Measurements from ENCODE around the gene ABCD3. TPM values are rescaled to one million over a fixed set of nuclear protein-coding genes. Genes with fewer than 3 reads are reported as not detected.

The ABCD3 gene
- total and polyA plus RNA-seq, 2 donors (not counting 1 experiment from before 2014, with no cell fraction given), result 26.4 to 34.0 TPM

- Histone ChIP-seq H3K9me3 (ENCODE audit: control insufficient read depth, insufficient read depth, low read depth, low read length) (no peaks in the 10 kb centered on the region), H3K79me2 (ENCODE audit: control insufficient read depth, insufficient read depth, low read length) (no peaks in the 10 kb centered on the region), H3K27me3 (ENCODE audit: control insufficient read depth, insufficient read depth, low read length) (peaks cover 2% of the 10 kb centered on the region), H2AFZ (ENCODE audit: low read length) (no peak overlapping the region), H3K27ac (ENCODE audit: insufficient read depth, low read length) (no peak overlapping the region), H3K9ac (ENCODE audit: insufficient read depth, low read length) (no peak overlapping the region), H3K4me1 (ENCODE audit: control insufficient read depth, extremely low read depth, insufficient read depth, low read length) (no peaks in the 10 kb centered on the region), H4K20me1 (ENCODE audit: control insufficient read depth, extremely low read depth, insufficient read depth, low read length) (no peaks in the 10 kb centered on the region), H3K36me3 (ENCODE audit: control insufficient read depth, insufficient read depth, low read length) (no peaks in the 10 kb centered on the region), H3K4me3 (replicated peaks in 1 of 4; ENCODE audit: control extremely low read depth in 1 of 4, insufficient read depth in 1 of 4, low read depth in 3 of 4, low read length in 4 of 4) (no peak overlapping the region), H3K4me2 (ENCODE audit: extremely low read depth, insufficient read depth, low read length) (no peak overlapping the region)
- no peak for DNase-seq (ENCODE audit: low read depth in 2 of 2)
- no peak for TF ChIP-seq CTCF (conservative IDR thresholded peaks at IDR 0.05 in 1 of 2, IDR thresholded peaks at IDR 0.05 in 1 of 2; ENCODE audit: low read depth in 1 of 2, low read length in 2 of 2)
- no peak for TF ChIP-seq EZH2 (IDR thresholded peaks at IDR 0.05; ENCODE audit: low read length, missing control alignments)
These were observed 23.9 kb upstream of the ABCD3 start for GRCh38 chr1:94394247-94394646.

GRCh38 chr1:94395231-94395630, 23.0 kb upstream of the ABCD3 start:
- Histone ChIP-seq H2AFZ (ENCODE audit: low read length) (no peak overlapping the region), H3K4me1 (ENCODE audit: control insufficient read depth, extremely low read depth, insufficient read depth, low read length) (no peaks in the 10 kb centered on the region), H3K4me2 (ENCODE audit: extremely low read depth, insufficient read depth, low read length) (no peak overlapping the region), H3K4me3 (replicated peaks in 1 of 4; ENCODE audit: control extremely low read depth in 1 of 4, insufficient read depth in 1 of 4, low read depth in 3 of 4, low read length in 4 of 4) (no peak overlapping the region), H3K27me3 (ENCODE audit: control insufficient read depth, insufficient read depth, low read length) (peaks cover 2% of the 10 kb centered on the region), H3K36me3 (ENCODE audit: control insufficient read depth, insufficient read depth, low read length) (no peaks in the 10 kb centered on the region), H3K79me2 (ENCODE audit: control insufficient read depth, insufficient read depth, low read length) (no peaks in the 10 kb centered on the region), H3K27ac (ENCODE audit: insufficient read depth, low read length) (no peak overlapping the region), H3K9me3 (ENCODE audit: control insufficient read depth, insufficient read depth, low read depth, low read length) (no peaks in the 10 kb centered on the region), H3K9ac (ENCODE audit: insufficient read depth, low read length) (no peak overlapping the region), H4K20me1 (ENCODE audit: control insufficient read depth, extremely low read depth, insufficient read depth, low read length) (no peaks in the 10 kb centered on the region)
- no peak for TF ChIP-seq EZH2 (IDR thresholded peaks at IDR 0.05; ENCODE audit: low read length, missing control alignments)
- no peak for TF ChIP-seq CTCF (conservative IDR thresholded peaks at IDR 0.05 in 1 of 2, IDR thresholded peaks at IDR 0.05 in 1 of 2; ENCODE audit: low read depth in 1 of 2, low read length in 2 of 2)
- DNase-seq (ENCODE audit: low read depth in 2 of 2), result no peak

- H3K27ac ChIP-seq (ENCODE audit: insufficient read depth, low read length), result no peak overlapping the region
- no peaks in the 10 kb centered on the region for H3K79me2 ChIP-seq (ENCODE audit: control insufficient read depth, insufficient read depth, low read length)
- H2AFZ ChIP-seq (ENCODE audit: low read length), result no peak overlapping the region
- H3K4me1 ChIP-seq (ENCODE audit: control insufficient read depth, extremely low read depth, insufficient read depth, low read length), result no peaks in the 10 kb centered on the region
- H3K9me3 ChIP-seq (ENCODE audit: control insufficient read depth, insufficient read depth, low read depth, low read length), result no peaks in the 10 kb centered on the region
- no peak overlapping the region for H3K4me3 ChIP-seq (replicated peaks in 1 of 4; ENCODE audit: control extremely low read depth in 1 of 4, insufficient read depth in 1 of 4, low read depth in 3 of 4, low read length in 4 of 4)
- no peak overlapping the region for H3K9ac ChIP-seq (ENCODE audit: insufficient read depth, low read length)
- H4K20me1 ChIP-seq (ENCODE audit: control insufficient read depth, extremely low read depth, insufficient read depth, low read length), result no peaks in the 10 kb centered on the region
- TF ChIP-seq CTCF (conservative IDR thresholded peaks at IDR 0.05 in 1 of 2, IDR thresholded peaks at IDR 0.05 in 1 of 2; ENCODE audit: low read depth in 1 of 2, low read length in 2 of 2) (no peak), EZH2 (IDR thresholded peaks at IDR 0.05; ENCODE audit: low read length, missing control alignments) (no peak)
- no peak for DNase-seq (ENCODE audit: low read depth in 2 of 2)
- no peaks in the 10 kb centered on the region for H3K36me3 ChIP-seq (ENCODE audit: control insufficient read depth, insufficient read depth, low read length)
- H3K27me3 ChIP-seq (ENCODE audit: control insufficient read depth, insufficient read depth, low read length), result peaks cover 2% of the 10 kb centered on the region
- H3K4me2 ChIP-seq (ENCODE audit: extremely low read depth, insufficient read depth, low read length), result no peak overlapping the region
These were observed 22.4 kb upstream of the ABCD3 start for GRCh38 chr1:94395748-94396309.

Measured in fibroblast of lung (primary cell).